Epithelial cell of umbilical artery (primary cell): ENCODE data around the gene ELMOD3. TPM values are rescaled to one million over a fixed set of nuclear protein-coding genes. Genes with fewer than 3 reads are reported as not detected.

Source experiments
- total RNA-seq: library from RNA; depleted of rRNA; stranded (reverse); fragments of >200 nt; gene quantifications from 2 replicates; pipeline ENCODE4 v1.2.3, GENCODE V29; 2014

ELMOD3 gene
- total RNA-seq, result 10.7 and 14.3 TPM in 2 replicates

DNA sequence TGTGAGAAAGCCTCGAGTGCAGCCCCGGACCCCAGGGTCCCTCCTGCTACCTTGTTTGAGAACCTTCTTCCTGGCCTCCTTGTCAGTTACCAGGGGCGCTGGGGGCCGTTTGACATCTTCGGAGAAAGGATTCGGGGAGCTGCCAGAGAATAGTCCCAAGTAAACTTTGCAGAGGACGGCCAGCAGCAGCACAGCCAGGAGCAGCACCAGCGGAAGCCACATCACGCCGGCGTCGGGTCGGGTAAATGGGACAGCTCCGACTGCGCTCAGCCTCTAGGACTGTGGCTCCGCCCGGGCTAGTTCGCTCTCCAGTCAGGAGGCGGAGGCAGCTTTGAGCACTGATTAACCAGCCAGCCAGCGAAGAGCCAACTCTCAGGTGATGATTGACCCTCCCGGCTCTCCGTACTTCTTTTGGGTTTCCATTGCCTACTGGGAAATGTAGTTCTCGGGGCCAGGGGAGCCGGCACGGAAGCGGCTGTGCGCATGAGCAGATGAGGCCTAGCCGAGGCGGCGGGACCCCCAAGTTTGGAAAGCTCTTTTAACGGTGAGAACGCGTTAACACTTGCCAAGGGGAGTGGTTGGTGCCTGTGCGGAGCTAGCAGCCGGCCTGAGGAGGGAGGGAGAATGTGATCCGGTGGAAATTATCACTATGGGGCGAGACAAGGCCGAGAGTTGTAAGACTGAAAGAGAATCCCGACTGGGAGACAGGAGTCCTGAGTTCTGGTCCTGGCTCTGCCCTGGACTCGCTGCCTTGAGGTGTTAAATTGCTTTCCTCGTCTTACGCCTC is at the start of gene ELMOD3, which contains the start of gene RETSAT:
TSS of gene ELMOD3 (plus strand) at position 484 of the 787 bp plus-strand sequence. CDS start 2,430 bp downstream, outside the sequence.
TSS of gene RETSAT (minus strand) at position 243 of the 787 bp plus-strand sequence. CDS start at position 222, 21 bp downstream.

DNA sequence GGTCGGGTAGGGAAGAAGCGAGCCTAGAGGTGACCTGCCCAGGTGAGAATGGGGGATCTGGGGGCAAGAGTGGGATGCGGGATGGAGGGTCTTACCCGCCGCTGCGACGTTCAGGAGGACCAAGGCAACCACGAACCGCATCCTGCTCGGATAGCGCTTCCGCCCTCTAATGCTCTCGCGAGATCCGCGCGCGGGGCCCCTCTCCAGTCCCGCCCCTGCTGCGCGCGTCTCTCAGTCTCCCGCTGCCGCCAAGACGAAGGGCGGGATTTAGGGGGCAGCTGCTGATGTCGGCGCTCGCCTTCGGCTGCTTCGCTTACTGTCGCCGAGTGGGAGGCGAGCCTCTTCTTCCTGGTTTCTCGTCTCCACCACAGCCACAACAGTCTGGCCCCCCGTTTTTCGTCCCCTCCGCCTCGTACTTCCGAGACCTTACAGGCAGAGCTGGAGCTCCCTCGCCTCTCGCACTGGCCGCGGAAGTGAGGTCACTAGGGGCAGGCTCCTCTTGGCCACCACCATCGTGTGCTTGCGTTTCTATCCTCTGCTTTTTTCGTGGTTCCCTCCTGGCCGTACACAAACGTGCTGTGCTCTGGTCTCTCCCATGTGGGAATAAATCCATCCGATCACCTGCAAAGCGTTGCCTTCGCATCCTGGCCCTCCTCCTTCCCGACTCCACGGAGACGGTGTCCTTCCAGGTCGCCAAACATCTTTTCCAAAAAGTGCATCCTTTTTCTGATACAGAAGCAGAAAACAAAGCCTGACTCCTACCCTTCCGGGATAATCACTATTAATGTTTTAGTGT is 26.5 kb upstream of the ELMOD3 start, which contains the start of gene TGOLN2:
TSS of gene TGOLN2 (minus strand) at position 168 of the 796 bp plus-strand sequence. CDS start at position 141, 27 bp downstream.

DNA sequence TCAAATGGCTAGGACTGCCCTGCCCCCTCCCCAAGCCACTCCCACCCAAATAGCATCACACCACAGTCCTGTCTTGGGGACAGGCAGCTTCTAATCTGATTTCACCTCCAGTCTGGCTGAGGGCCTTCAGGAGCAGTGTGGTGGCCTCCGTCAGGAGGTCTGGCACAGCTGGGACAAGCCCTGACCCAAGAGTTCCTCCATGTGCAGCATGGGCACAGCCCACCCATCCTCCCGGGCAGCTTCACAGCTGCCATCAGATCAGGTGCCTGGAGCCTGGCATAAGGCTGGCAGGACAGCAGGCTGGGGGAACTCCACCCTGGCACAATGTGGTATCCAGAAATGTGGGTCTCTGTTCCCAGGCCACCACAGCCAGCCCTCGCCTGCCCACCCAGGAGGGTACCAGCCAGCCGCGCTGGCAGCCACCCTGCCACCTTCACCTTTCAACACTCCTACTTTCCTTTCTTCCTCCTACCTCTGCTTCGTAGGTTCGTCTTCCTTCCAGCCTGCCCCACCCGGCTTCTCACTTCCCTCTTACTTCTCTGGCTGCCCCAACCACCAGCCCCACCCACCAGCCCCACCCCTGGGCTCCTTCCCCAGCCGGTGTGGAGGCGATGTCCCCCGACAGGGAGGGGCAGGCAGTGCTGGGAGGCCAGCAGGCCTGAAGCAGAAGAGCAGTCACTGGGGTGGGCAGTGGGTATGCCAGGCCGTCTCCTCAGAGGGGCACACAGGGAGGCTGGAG is 55.4 kb downstream of the ELMOD3 start, which contains the start of gene CAPG:
TSS of gene CAPG (minus strand) at position 522 of the 739 bp plus-strand sequence. CDS start 8,221 bp downstream, outside the sequence.

DNA sequence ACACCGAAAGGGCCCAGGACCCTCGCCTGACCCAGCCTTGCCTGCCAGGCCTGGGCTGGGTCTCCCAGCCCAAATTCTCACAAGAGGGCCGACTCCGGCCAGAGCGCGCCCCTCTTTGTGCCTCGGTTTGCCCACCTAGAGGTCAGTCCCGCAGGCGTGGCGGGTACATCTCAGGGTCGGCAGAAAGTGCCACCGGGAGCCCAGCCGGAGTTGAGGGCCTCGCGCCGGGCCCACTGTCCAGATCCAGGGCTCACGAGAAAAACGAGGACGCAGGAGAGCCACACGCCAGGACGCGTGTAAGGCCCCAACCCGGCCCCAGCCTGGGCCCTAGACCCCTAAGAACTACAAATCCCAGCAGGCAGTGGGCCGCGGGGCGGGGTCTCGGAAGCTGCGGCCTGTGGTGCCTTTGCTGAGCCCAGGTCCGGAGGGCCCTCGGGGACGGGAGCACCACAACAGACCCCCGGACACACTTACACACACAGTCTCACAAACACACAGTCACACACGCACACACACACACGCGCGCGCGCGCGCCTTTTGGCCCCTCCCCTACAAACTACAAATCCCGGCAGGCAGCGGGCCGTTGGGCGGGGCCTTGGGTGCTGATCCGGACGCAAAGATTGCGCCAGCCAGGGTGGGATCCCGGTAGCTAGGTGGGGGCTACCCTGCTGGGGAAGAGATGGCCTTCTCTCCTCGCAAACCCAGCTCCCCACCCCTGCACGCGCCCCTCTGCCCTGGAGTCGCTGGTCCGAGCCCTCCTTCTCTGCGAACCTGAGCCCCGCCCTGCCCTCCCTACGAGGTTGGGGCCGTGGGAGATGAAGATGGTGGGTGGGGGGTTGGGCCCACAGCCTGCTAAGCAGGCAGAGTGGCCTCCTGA is 63.8 kb downstream of the ELMOD3 start, which contains the start of gene SH2D6:
TSS of gene SH2D6 (plus strand) at position 583 of the 877 bp plus-strand sequence. CDS start 10,752 bp downstream, outside the sequence.

Other genes with a start within 250 kb of the ELMOD3 start
- 2.3 and 2.4 TPM in 2 replicates for gene TCF7L1, start 221.4 kb upstream of the ELMOD3 start, total RNA-seq
- 95.2 and 110 TPM in 2 replicates for gene TGOLN2, start 26.8 kb upstream of the ELMOD3 start, total RNA-seq
- 43.6 and 54.6 TPM in 2 replicates for gene RETSAT, start 241 bp upstream of the ELMOD3 start, total RNA-seq
- 39.7 and 40.9 TPM in 2 replicates for gene CAPG, start 55.6 kb downstream of the ELMOD3 start, total RNA-seq
- 0.30 and 0.32 TPM in 2 replicates for gene SH2D6, start 63.9 kb downstream of the ELMOD3 start, total RNA-seq
- 80.9 and 102 TPM in 2 replicates for gene MAT2A, start 184.4 kb downstream of the ELMOD3 start, total RNA-seq
- gene GGCX, start 206.7 kb downstream of the ELMOD3 start, total RNA-seq, result 38.0 and 50.6 TPM in 2 replicates
- gene VAMP8, start 222.8 kb downstream of the ELMOD3 start, total RNA-seq, result 34.1 and 83.1 TPM in 2 replicates
- 80.7 and 81.9 TPM in 2 replicates for gene VAMP5, start 229.7 kb downstream of the ELMOD3 start, total RNA-seq
- gene RNF181, start 241.0 kb downstream of the ELMOD3 start, total RNA-seq, result 278 and 302 TPM in 2 replicates
- 7.1 and 7.4 TPM in 2 replicates for gene TMEM150A, start 247.9 kb downstream of the ELMOD3 start, total RNA-seq